ENCODE results near the gene CACNA1I. TPM values are rescaled to one million over a fixed set of nuclear protein-coding genes. Genes with fewer than 3 reads are reported as not detected.

Gene CACNA1I
- total and polyA plus RNA-seq, 12 donors: under 0.01 to 0.06 (median 0.05) TPM; not detected in 6

GRCh38 chr22:39655831-39656230 is 85.3 kb downstream of the CACNA1I start:
- Histone ChIP-seq H3K4me1 (no peaks in the 10 kb centered on the region), H3K36me3 (no peaks in the 10 kb centered on the region), H3K9me3 (peaks cover 0 to 5% (median 0%) of the 10 kb centered on the region in 11 donors), H3K4me3 (no peak overlapping the region), H3K27me3 (peaks cover 0 to 63% (median 51%) of the 10 kb centered on the region in 7 donors), H3K27ac (no peak overlapping the region)
- DNase-seq (no peak), ATAC-seq (no peak)
- intact Hi-C loops (cut with DNase I): no loop called here
- no peak for TF ChIP-seq CTCF (IDR thresholded peaks at IDR 0.05)
- WGBS, 2 donors: 58 to 67% methylated on average over 15 of the region's 15 CpGs

GRCh38 chr22:39656495-39657490 is 86.2 kb downstream of the CACNA1I start:
- Histone ChIP-seq H3K4me1 (peaks cover 0 to 3% (median 1%) of the 10 kb centered on the region in 9 donors), H3K9me3 (peaks cover 0 to under 1% (median 0%) of the 10 kb centered on the region in 11 donors), H3K4me3 (no peak overlapping the region), H3K36me3 (no peaks in the 10 kb centered on the region), H3K27me3 (peaks cover 7 to 68% (median 61%) of the 10 kb centered on the region in 7 donors), H3K27ac (no peak overlapping the region)
- WGBS, 2 donors: 54 to 56% methylated on average over 17 of the region's 17 CpGs
- ATAC-seq (no peak), DNase-seq (no peak)
- TF ChIP-seq CTCF (IDR thresholded peaks at IDR 0.05): no peak
- intact Hi-C loops (cut with DNase I): no loop called here

GRCh38 chr22:39658367-39658766 is 87.8 kb downstream of the CACNA1I start:
- ATAC-seq (no peak), DNase-seq (no peak)
- no peak overlapping the region for H3K4me3 ChIP-seq
- peaks cover 0 to 11% (median 8%) of the 10 kb centered on the region in 9 donors for H3K4me1 ChIP-seq
- intact Hi-C loops (cut with DNase I): no loop called here
- no peaks in the 10 kb centered on the region for H3K36me3 ChIP-seq
- 61 to 71% methylated on average over 10 of the region's 10 CpGs for WGBS, 2 donors
- H3K9me3 ChIP-seq: no peaks in the 10 kb centered on the region
- peaks cover 22 to 84% (median 77%) of the 10 kb centered on the region in 7 donors for H3K27me3 ChIP-seq
- no peak for TF ChIP-seq CTCF (IDR thresholded peaks at IDR 0.05)
- no peak overlapping the region for H3K27ac ChIP-seq

- no peaks in the 10 kb centered on the region for H3K36me3 ChIP-seq
- ATAC-seq (no peak), DNase-seq (no peak)
- TF ChIP-seq CTCF (IDR thresholded peaks at IDR 0.05): no peak
- WGBS, 2 donors: 83 to 86% methylated on average over 18 of the region's 18 CpGs
- peaks cover 0 to 15% (median 9%) of the 10 kb centered on the region in 9 donors for H3K4me1 ChIP-seq
- H3K27me3 ChIP-seq: peaks cover 28 to 90% (median 82%) of the 10 kb centered on the region in 7 donors
- no peaks in the 10 kb centered on the region for H3K9me3 ChIP-seq
- no peak overlapping the region for H3K4me3 ChIP-seq
- no peak overlapping the region for H3K27ac ChIP-seq
- intact Hi-C loops (cut with DNase I): no loop called here
These were observed 88.4 kb downstream of the CACNA1I start for GRCh38 chr22:39658806-39659463.
